ENCODE results near the gene DUSP16.

GRCh38 chr12:12460935-12461922 is 101.4 kb downstream of the DUSP16 start:
- TF ChIP-seq, protein P1, sequence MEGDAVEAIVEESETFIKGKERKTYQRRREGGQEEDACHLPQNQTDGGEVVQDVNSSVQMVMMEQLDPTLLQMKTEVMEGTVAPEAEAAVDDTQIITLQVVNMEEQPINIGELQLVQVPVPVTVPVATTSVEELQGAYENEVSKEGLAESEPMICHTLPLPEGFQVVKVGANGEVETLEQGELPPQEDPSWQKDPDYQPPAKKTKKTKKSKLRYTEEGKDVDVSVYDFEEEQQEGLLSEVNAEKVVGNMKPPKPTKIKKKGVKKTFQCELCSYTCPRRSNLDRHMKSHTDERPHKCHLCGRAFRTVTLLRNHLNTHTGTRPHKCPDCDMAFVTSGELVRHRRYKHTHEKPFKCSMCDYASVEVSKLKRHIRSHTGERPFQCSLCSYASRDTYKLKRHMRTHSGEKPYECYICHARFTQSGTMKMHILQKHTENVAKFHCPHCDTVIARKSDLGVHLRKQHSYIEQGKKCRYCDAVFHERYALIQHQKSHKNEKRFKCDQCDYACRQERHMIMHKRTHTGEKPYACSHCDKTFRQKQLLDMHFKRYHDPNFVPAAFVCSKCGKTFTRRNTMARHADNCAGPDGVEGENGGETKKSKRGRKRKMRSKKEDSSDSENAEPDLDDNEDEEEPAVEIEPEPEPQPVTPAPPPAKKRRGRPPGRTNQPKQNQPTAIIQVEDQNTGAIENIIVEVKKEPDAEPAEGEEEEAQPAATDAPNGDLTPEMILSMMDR (IDR thresholded peaks at IDR 0.05) = no peak
- TF ChIP-seq POLR2AphosphoS5 (IDR thresholded peaks at IDR 0.05) (no peak), POLR2A (IDR thresholded peaks at IDR 0.05) (no peak)

All from transverse colon (tissue), 4 donors.